Measurements from ENCODE around the gene CHRNG.

Gene CHRNG

DNA sequence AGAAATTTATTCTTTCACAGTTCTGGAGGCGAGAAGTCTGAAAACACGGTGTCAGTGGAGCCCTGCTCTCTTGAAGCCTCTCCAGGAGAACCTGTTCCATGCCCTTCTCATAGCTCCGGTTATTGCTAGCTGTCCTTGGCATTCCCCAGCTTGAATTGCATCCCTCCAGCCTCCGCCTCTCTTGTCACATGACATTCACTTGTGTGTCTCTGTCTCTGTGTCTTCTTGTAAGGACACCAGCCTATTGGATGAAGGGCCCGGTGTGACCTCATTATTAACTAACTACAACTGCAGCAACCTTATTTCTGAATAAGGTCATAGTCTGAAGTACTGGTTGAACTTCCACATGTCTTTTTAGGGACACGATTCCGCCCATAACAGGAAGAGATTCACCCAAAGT is 23.9 kb upstream of the CHRNG start:
- DNase-seq: no peak
- Histone ChIP-seq H3K4me3 (ENCODE audit: low read depth, low read length) (no peak overlapping the region), H3K4me1 (peaks cover 18% of the 10 kb centered on the region), H3K9me3 (no peaks in the 10 kb centered on the region), H3K27me3 (no peaks in the 10 kb centered on the region), H3K36me3 (no peaks in the 10 kb centered on the region)
- TF ChIP-seq, protein P1, sequence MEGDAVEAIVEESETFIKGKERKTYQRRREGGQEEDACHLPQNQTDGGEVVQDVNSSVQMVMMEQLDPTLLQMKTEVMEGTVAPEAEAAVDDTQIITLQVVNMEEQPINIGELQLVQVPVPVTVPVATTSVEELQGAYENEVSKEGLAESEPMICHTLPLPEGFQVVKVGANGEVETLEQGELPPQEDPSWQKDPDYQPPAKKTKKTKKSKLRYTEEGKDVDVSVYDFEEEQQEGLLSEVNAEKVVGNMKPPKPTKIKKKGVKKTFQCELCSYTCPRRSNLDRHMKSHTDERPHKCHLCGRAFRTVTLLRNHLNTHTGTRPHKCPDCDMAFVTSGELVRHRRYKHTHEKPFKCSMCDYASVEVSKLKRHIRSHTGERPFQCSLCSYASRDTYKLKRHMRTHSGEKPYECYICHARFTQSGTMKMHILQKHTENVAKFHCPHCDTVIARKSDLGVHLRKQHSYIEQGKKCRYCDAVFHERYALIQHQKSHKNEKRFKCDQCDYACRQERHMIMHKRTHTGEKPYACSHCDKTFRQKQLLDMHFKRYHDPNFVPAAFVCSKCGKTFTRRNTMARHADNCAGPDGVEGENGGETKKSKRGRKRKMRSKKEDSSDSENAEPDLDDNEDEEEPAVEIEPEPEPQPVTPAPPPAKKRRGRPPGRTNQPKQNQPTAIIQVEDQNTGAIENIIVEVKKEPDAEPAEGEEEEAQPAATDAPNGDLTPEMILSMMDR (IDR thresholded peaks at IDR 0.05; ENCODE audit: low read depth, low read length): no peak

DNA sequence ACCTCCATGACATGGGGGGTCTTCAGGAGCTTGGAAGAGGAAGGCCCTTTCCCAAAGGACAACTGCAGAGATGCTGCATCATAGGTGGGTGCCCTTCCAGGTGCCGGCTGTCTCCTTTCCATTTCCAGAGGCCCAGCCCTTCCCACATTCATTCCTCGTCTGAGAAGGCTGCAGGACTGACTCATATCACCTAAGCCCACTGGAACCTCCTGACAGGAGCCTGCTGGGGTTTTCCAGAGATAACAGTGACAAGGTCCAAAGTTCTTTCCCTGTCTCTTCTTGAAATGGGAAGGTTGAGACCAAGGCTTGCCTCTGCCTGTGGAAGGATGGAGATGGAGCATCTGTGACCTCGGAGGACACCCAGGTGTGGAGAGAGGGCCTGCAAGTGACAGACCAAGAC is 22.9 kb upstream of the CHRNG start:
- Histone ChIP-seq H3K9me3 (no peaks in the 10 kb centered on the region), H3K27me3 (no peaks in the 10 kb centered on the region), H3K36me3 (no peaks in the 10 kb centered on the region), H3K4me1 (peaks cover 15% of the 10 kb centered on the region), H3K4me3 (ENCODE audit: low read depth, low read length) (no peak overlapping the region)
- TF ChIP-seq, protein P1 (IDR thresholded peaks at IDR 0.05; ENCODE audit: low read depth, low read length): no peak
- no peak for DNase-seq

DNA sequence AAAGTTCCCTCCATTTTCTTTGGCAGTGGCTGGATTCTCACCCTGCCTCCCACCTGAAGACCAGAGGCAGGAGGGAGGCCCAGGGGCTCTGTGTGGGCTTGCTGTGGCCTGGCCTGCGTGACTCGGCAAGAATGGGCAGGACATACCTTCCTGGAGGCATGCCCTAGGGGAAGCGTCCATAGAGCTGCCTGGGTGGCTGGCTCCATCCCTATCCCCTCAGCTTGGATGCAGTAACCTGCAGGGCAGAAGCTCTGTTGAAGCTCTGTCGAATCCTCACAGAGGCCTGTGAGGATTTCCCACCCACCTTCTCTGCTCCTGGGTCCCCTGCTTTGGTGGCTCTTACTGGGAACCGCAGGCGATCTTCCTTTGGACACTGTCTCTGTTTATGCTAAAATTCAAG is 20.6 kb upstream of the CHRNG start:
- Histone ChIP-seq H3K4me1 (no peaks in the 10 kb centered on the region), H3K9me3 (no peaks in the 10 kb centered on the region), H3K27me3 (peaks cover 17% of the 10 kb centered on the region), H3K4me3 (ENCODE audit: low read depth, low read length) (no peak overlapping the region), H3K36me3 (no peaks in the 10 kb centered on the region)
- no peak for DNase-seq
- TF ChIP-seq, protein P1 (IDR thresholded peaks at IDR 0.05; ENCODE audit: low read depth, low read length): no peak

GRCh38 chr2:232519581-232520438 is 19.7 kb upstream of the CHRNG start, which contains the start of gene PRSS56:
TSS of gene PRSS56 (plus strand) at chr2:232520388. CDS start at chr2:232520599, 211 bp downstream.
- Histone ChIP-seq H3K36me3 (no peaks in the 10 kb centered on the region), H3K27me3 (peaks cover 21% of the 10 kb centered on the region), H3K4me3 (ENCODE audit: low read depth, low read length) (no peak within 1 kb of the TSS), H3K9me3 (no peaks in the 10 kb centered on the region), H3K4me1 (no peaks in the 10 kb centered on the region)
- TF ChIP-seq, protein P1 (IDR thresholded peaks at IDR 0.05; ENCODE audit: low read depth, low read length): no peak
- no peak for DNase-seq

- TF ChIP-seq, protein P1 (IDR thresholded peaks at IDR 0.05; ENCODE audit: low read depth, low read length): no peak
- no peak for DNase-seq
- H3K9me3 ChIP-seq: no peaks in the 10 kb centered on the region
- no peaks in the 10 kb centered on the region for H3K36me3 ChIP-seq
- peaks cover 4% of the 10 kb centered on the region for H3K4me1 ChIP-seq
- no peak overlapping the region for H3K4me3 ChIP-seq (ENCODE audit: low read depth, low read length)
- H3K27me3 ChIP-seq: peaks cover 21% of the 10 kb centered on the region
Measured at GRCh38 chr2:232520489-232520888, 19.0 kb upstream of the CHRNG start.

GRCh38 chr2:232521098-232521497 is 18.4 kb upstream of the CHRNG start:
- Histone ChIP-seq H3K27me3 (peaks cover 21% of the 10 kb centered on the region), H3K4me3 (ENCODE audit: low read depth, low read length) (no peak overlapping the region), H3K4me1 (peaks cover 6% of the 10 kb centered on the region), H3K9me3 (no peaks in the 10 kb centered on the region), H3K36me3 (no peaks in the 10 kb centered on the region)
- no peak for DNase-seq
- TF ChIP-seq, protein P1 (IDR thresholded peaks at IDR 0.05; ENCODE audit: low read depth, low read length): no peak

Measured in BE2C (cell line).